Neuron (in vitro differentiated cells): ENCODE measurements around the gene MAGEA4.

Experiments
- H2AFZ ChIP-seq: one replicate; pipeline ENCODE4 v1.6.1; 2013; ENCODE audit warnings: low read depth, mild to moderate bottlenecking, inconsistent platforms, low read length, moderate library complexity
- H3K27me3 ChIP-seq: one replicate; pipeline ENCODE4 v1.6.1; 2013; ENCODE audit warnings: low read length; ENCODE audit not compliant: insufficient read depth
- H3K36me3 ChIP-seq: one replicate; pipeline ENCODE4 v1.6.1; 2013; ENCODE audit warnings: low read length; ENCODE audit not compliant: insufficient read depth
- H3K4me1 ChIP-seq: one replicate; pipeline ENCODE4 v1.6.1; 2013; ENCODE audit warnings: low read length; ENCODE audit not compliant: insufficient read depth
- H3K4me3 ChIP-seq: 2 replicates; pipeline ENCODE4 v1.5.1; 2013; ENCODE audit warnings: mild to moderate bottlenecking, low read length, moderate library complexity
- H3K9me3 ChIP-seq: one replicate; pipeline ENCODE4 v1.6.1; 2013; ENCODE audit warnings: low read length

MAGEA4 gene

GRCh38 chrX:151958101-151958500 is 45.4 kb downstream of the MAGEA4 start:
- Histone ChIP-seq H3K9me3 (no peaks in the 10 kb centered on the region), H3K4me1 (no peaks in the 10 kb centered on the region), H3K27me3 (no peaks in the 10 kb centered on the region), H3K4me3 (no peak overlapping the region), H3K36me3 (no peaks in the 10 kb centered on the region), H2AFZ (no peak overlapping the region)

- Histone ChIP-seq H3K27me3 (no peaks in the 10 kb centered on the region), H3K4me3 (no peak overlapping the region), H3K36me3 (no peaks in the 10 kb centered on the region), H3K4me1 (no peaks in the 10 kb centered on the region), H2AFZ (no peak overlapping the region), H3K9me3 (no peaks in the 10 kb centered on the region)
Measured at GRCh38 chrX:151962034-151962433, 49.3 kb downstream of the MAGEA4 start.

DNA sequence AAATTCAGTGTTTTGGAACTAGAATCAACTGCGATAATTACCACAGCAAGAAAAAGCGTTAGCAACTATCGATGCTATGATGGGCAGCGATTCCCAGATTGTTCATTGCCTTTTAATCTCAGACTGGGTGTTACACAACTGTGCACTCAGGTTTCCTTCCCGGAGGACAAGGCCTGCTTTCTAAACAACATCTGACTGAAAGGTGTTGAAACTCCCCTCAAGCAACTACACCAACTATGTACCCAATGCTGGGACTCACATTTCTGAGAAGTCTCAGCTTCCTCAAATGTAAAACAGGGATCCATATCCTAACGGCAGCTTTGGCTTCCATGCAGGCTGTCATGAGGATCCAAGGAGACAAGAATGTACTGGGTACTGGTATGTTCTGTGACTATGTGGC is 53.5 kb downstream of the MAGEA4 start:
- H3K27me3 ChIP-seq, result no peaks in the 10 kb centered on the region
- no peaks in the 10 kb centered on the region for H3K36me3 ChIP-seq
- H3K9me3 ChIP-seq, result no peaks in the 10 kb centered on the region
- no peak overlapping the region for H3K4me3 ChIP-seq
- H3K4me1 ChIP-seq, result no peaks in the 10 kb centered on the region
- no peak overlapping the region for H2AFZ ChIP-seq

DNA sequence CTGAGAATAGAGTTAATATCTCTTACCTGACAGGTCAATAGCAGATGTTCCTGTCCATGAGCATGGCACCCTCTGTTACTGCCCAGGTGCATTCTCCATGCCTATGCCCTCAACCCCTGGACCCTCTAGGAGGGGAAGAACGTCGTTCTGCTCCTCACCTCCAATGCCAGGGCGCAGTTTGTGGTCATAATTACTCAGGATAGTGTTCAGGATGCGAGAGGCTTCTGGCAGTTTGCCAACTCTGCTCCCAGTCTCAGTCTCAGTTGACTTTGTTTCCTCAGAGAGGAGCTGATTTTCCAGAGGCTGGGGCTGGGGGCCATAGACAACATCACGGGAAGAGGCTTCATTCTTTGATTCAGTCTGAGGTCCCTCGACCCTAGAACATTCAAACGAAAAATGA is 57.3 kb downstream of the MAGEA4 start:
- Histone ChIP-seq H3K27me3 (peaks cover 10% of the 10 kb centered on the region), H3K4me1 (no peaks in the 10 kb centered on the region), H3K4me3 (no peak overlapping the region), H3K9me3 (no peaks in the 10 kb centered on the region), H2AFZ (no peak overlapping the region), H3K36me3 (no peaks in the 10 kb centered on the region)

DNA sequence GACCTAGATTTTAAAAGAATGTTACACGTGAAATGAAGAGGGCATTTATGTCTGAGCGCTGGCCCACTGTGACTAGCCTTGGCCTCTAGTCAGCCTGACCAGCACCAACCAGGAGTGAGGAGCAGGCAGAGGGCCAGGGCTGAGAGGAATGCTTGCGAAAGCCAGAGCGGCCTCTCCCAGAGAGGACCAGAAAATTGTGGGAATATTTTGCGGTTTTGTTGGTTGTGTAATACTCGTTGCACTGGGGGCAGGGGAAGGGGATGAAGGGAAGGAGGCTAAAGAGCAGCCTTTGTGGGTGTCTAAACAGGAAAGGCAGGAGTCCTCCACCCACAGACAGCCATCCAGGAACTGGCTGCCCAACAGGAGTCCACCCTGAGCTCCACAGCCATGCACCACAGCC is 58.0 kb downstream of the MAGEA4 start:
- H2AFZ ChIP-seq, result no peak overlapping the region
- peaks cover 14% of the 10 kb centered on the region for H3K27me3 ChIP-seq
- H3K4me1 ChIP-seq, result no peaks in the 10 kb centered on the region
- no peaks in the 10 kb centered on the region for H3K9me3 ChIP-seq
- H3K36me3 ChIP-seq, result no peaks in the 10 kb centered on the region
- H3K4me3 ChIP-seq, result no peak overlapping the region

- no peaks in the 10 kb centered on the region for H3K36me3 ChIP-seq
- H3K9me3 ChIP-seq, result no peaks in the 10 kb centered on the region
- H3K4me1 ChIP-seq, result no peaks in the 10 kb centered on the region
- no peak overlapping the region for H2AFZ ChIP-seq
- H3K4me3 ChIP-seq, result no peak overlapping the region
- peaks cover 22% of the 10 kb centered on the region for H3K27me3 ChIP-seq
Measured at GRCh38 chrX:151973060-151973661, 60.5 kb downstream of the MAGEA4 start.

DNA sequence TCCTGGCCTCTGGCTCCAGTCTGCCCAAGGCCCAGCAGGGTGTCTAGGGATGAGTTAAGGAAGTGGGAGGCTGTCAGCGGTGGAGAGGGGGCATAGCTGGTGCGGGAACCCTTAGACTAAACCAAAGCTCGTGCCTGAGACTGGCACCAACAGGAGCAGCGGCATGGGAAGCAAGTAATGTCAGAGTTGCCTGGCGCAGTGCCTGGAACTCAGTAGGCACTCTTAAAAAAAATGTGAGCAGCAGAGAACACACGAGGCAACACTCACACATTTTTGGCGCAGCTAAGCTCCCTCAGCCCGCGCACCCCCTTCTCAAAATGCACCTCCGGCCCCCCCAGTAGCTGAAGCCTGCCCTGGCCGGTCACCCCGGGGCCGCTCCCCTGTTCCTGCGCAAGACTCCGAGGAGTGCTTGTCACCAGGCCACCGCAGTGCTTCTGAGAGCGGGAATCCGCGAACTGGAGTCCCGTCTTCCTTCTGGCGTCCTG is 61.2 kb downstream of the MAGEA4 start:
- Histone ChIP-seq H3K36me3 (no peaks in the 10 kb centered on the region), H3K4me3 (no peak overlapping the region), H2AFZ (no peak overlapping the region), H3K4me1 (no peaks in the 10 kb centered on the region), H3K9me3 (no peaks in the 10 kb centered on the region), H3K27me3 (peaks cover 22% of the 10 kb centered on the region)
